Amniotic stem cell (primary cell): ENCODE results near the gene DDR1.
"Not testable (repeated sequence)": the region's sequence is repeated elsewhere in the genome, so short reads cannot be mapped to it uniquely, and the experiment has no call there.

ENCODE experiments used
- DNase-seq: peaks from one replicate; lab custom pipeline; 2025; lab: John Stamatoyannopoulos, UW

The DDR1 gene

GRCh38 chr6:30854285-30855040 is 29.9 kb upstream of the DDR1 start:
- DNase-seq = no peak

- no peak for DNase-seq
Measured at GRCh38 chr6:30855429-30856075, 28.8 kb upstream of the DDR1 start.

GRCh38 chr6:30857112-30857511 is 27.2 kb upstream of the DDR1 start:
- DNase-seq = no peak

GRCh38 chr6:30857549-30857948 is 26.8 kb upstream of the DDR1 start:
- DNase-seq = no peak

GRCh38 chr6:30859726-30860125 is 24.6 kb upstream of the DDR1 start:
- not testable (repeated sequence) for DNase-seq

GRCh38 chr6:30861257-30862048 is 22.9 kb upstream of the DDR1 start:
- DNase-seq = no peak

GRCh38 chr6:30862156-30862875 is 22.0 kb upstream of the DDR1 start:
- no peak for DNase-seq

GRCh38 chr6:30864325-30864724 is 20.0 kb upstream of the DDR1 start:
- DNase-seq = no peak

GRCh38 chr6:30869241-30869749 is 15.0 kb upstream of the DDR1 start:
- DNase-seq = not testable (repeated sequence)

- DNase-seq = no peak
Measured at GRCh38 chr6:30870546-30870945, 13.8 kb upstream of the DDR1 start.

GRCh38 chr6:30871592-30872183 is 12.6 kb upstream of the DDR1 start:
- no peak for DNase-seq

GRCh38 chr6:30873137-30873640 is 11.1 kb upstream of the DDR1 start:
- DNase-seq = no peak

GRCh38 chr6:30873795-30874194 is 10.5 kb upstream of the DDR1 start:
- not testable (repeated sequence) for DNase-seq

- no peak for DNase-seq
Measured at GRCh38 chr6:30875244-30876038, 8.9 kb upstream of the DDR1 start.

- no peak for DNase-seq
Measured at GRCh38 chr6:30876039-30876730, 8.1 kb upstream of the DDR1 start.

- peak; percentile 88 for DNase-seq
Measured at GRCh38 chr6:30877419-30878262, 6.7 kb upstream of the DDR1 start.

- DNase-seq = no peak
Measured at GRCh38 chr6:30879684-30880427, 4.5 kb upstream of the DDR1 start.

- no peak for DNase-seq
Measured at GRCh38 chr6:30880698-30881252, 3.5 kb upstream of the DDR1 start.
